ENCODE measurements around the gene APOBEC3G.

Gene APOBEC3G

GRCh38 chr22:39122772-39123470, 45.8 kb downstream of the APOBEC3G start:
- no peak for DNase-seq (ENCODE audit: low read depth in 2 of 2)

GRCh38 chr22:39123751-39124581, 46.9 kb downstream of the APOBEC3G start:
- no peak for DNase-seq (ENCODE audit: low read depth in 2 of 2)

- no peak for DNase-seq (ENCODE audit: low read depth in 2 of 2)
Measured at GRCh38 chr22:39125622-39126021, 48.5 kb downstream of the APOBEC3G start.

GRCh38 chr22:39128508-39128907, 51.4 kb downstream of the APOBEC3G start:
- DNase-seq (ENCODE audit: low read depth in 2 of 2), result no peak

- no peak for DNase-seq (ENCODE audit: low read depth in 2 of 2)
Measured at GRCh38 chr22:39129081-39129480, 52.0 kb downstream of the APOBEC3G start.

- no peak for DNase-seq (ENCODE audit: low read depth in 2 of 2)
Measured at GRCh38 chr22:39129746-39130145, 52.7 kb downstream of the APOBEC3G start.

GRCh38 chr22:39130152-39130704, 53.2 kb downstream of the APOBEC3G start:
- DNase-seq (ENCODE audit: low read depth in 2 of 2), result no peak

- DNase-seq (ENCODE audit: low read depth in 2 of 2), result no peak
Measured at GRCh38 chr22:39130892-39131855, 54.1 kb downstream of the APOBEC3G start.

- no peak for DNase-seq (ENCODE audit: low read depth in 2 of 2)
Measured at GRCh38 chr22:39132281-39132680, 55.2 kb downstream of the APOBEC3G start.

GRCh38 chr22:39132871-39133524, 55.9 kb downstream of the APOBEC3G start:
- no peak for DNase-seq (ENCODE audit: low read depth in 2 of 2)

- no peak for DNase-seq (ENCODE audit: low read depth in 2 of 2)
Measured at GRCh38 chr22:39133871-39134270, 56.8 kb downstream of the APOBEC3G start.

GRCh38 chr22:39134366-39135091, 57.5 kb downstream of the APOBEC3G start:
- DNase-seq (ENCODE audit: low read depth in 2 of 2), result no peak

GRCh38 chr22:39135092-39135896, 58.2 kb downstream of the APOBEC3G start:
- DNase-seq (ENCODE audit: low read depth in 2 of 2), result no peak

GRCh38 chr22:39136317-39136716, 59.2 kb downstream of the APOBEC3G start:
- no peak for DNase-seq (ENCODE audit: low read depth in 2 of 2)

Data from stimulated activated CD8-positive, alpha-beta memory T cell treated with anti-CD3 and anti-CD28 coated beads, Interleukin-15, amount 100 ng/mL, for 4 hours (primary cell).